GM20000 (cell line): Measurements from ENCODE around the gene KRTAP29-1.
A peak's percentile ranks its signal among the peaks of the same experiment; 100 is the strongest.

Experiments
- DNase-seq: peaks from one replicate; pipeline ENCODE4 v3.0.0; 2012; ENCODE audit warnings: low spot score
- TF ChIP-seq, protein P1 (sequence below): IDR thresholded peaks from 2 replicates; pipeline ENCODE4 v1.5.1; 2012; ENCODE audit warnings: mild to moderate bottlenecking, control low read depth; ENCODE audit errors: extremely low read depth, missing control alignments

KRTAP29-1 gene

DNA sequence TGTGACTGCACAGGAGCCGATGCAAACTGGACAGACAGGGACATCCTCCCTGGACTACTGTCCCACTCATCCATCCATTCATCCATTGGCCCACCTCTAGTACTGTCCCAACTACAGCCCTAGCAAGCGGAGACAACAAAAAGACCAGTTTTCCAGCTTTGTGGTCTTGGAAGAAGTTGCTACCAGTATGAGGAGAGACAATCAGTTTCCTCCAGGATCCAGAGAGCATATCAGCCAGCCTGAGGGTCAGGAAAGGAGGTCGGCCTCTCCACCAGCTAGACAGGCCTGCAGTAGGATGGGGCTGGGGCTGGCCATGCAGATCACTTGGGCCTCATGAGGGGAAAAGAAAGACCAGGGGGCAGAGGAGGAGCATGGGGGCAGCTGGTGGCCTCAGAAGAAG is 31.2 kb upstream of the KRTAP29-1 start:
- TF ChIP-seq, protein P1, sequence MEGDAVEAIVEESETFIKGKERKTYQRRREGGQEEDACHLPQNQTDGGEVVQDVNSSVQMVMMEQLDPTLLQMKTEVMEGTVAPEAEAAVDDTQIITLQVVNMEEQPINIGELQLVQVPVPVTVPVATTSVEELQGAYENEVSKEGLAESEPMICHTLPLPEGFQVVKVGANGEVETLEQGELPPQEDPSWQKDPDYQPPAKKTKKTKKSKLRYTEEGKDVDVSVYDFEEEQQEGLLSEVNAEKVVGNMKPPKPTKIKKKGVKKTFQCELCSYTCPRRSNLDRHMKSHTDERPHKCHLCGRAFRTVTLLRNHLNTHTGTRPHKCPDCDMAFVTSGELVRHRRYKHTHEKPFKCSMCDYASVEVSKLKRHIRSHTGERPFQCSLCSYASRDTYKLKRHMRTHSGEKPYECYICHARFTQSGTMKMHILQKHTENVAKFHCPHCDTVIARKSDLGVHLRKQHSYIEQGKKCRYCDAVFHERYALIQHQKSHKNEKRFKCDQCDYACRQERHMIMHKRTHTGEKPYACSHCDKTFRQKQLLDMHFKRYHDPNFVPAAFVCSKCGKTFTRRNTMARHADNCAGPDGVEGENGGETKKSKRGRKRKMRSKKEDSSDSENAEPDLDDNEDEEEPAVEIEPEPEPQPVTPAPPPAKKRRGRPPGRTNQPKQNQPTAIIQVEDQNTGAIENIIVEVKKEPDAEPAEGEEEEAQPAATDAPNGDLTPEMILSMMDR: no peak
- no peak for DNase-seq

DNA sequence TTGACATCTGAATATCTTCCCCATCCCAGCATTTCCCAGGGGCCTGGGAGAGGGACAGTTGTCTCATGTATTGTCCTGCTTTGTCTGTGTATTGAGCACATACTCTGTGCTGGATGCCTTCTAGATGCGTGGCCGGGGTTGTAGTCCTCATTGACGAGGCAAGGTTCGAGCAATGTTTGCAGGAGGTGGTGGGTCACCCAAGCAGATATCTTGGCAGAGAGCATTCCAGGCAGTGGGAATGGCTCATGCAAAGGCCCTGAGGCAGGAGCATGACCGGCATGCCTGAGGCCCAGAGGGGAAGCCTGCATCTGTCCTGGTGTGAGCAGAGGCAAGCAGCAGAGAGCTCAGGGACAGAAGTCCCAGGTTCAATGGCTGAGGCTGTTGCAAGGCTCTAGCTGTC is 30.4 kb upstream of the KRTAP29-1 start:
- TF ChIP-seq, protein P1: no peak
- no peak for DNase-seq

DNA sequence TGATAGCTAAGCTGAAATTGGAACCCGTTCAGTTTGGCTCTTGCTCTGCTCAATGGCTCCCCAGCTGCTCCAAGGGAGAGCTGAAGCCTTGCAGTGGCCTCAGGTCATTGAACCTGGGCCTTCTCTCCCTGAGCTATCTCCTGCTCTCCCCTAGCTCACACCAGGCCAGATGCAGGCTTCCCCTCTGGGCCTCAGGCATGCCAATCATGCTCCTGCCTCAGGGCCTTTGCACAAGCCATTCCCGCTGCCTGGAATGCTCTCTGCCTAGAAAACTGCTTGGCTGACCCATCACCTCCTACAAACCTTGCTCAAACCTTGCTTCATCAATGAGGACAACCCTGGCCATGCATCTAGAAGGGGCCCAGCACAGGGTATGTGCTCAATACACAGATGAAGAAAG is 29.6 kb upstream of the KRTAP29-1 start:
- TF ChIP-seq, protein P1: no peak
- DNase-seq: no peak

DNA sequence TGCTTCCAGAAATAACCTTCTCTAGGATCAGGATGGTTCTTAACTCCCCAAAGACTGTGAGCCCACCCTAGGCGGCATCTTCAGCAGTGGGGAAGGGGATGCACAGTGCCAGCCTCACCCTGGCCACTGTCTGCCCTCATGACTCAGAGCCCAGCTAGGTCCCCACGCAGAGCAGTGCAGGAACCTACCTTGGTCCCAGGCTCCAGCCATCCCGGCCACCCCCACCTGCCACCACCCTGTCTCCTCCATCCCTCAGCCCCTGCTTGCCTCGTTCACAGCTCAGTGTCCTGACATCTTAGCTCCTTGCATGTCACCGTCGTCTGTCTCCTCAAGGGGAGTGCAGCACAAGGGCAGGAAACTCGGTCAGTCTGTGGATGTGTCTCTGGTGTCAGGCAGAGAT is 29.0 kb upstream of the KRTAP29-1 start:
- no peak for DNase-seq
- TF ChIP-seq, protein P1: no peak

DNA sequence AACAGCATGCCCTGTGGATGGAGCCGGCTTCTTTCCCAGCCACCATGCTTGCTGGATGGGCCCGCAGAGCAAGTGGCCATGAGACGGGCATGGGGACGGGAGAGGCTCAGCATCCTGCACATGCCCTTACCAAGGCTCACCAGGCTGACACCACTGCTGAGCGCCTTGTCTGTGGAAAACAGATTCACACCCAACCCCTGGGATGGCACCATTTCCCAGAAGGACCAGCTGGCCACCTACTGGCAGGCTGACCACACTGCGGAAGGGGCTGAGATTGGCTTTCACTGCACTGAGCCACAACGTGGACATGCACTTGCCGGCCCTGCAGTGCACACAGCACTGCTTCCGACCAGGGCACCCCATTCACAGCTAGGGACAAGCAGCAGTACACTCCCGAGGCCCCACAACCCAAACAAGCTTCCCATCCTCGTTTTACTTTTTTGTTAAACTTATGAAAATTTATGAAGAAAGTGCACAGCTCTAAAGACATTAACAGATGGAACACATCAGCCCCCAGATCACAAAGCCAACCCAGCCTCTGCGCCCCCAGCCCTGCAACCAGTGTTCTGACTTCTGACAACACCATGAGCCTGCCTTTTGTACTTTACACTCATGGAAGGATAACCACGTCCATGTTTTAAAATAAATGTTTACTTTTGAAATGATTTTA is 26.8 kb upstream of the KRTAP29-1 start:
- no peak for DNase-seq

DNA sequence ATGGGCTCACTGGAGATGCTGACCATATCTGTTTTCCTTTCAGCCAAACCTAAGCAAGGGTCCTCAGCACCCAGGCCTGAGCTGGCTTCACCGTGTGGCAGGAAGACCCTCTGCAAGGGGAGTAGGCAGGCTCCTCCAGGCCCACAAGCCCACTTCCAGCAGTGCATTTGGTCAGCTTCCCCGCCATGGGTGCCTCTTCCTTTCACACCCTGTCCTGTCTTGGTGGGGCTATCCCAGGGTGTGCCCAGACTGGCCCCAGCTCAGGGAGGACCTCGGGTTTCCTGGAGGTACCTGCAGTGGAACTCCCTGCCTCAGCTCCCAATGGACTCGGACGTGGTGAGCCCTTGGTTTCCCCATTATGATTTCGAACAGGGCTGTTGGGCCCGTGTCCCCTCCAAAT is 25.6 kb upstream of the KRTAP29-1 start:
- TF ChIP-seq, protein P1: no peak
- DNase-seq: no peak

More for the DNA sequence above, 26.8 kb upstream of the KRTAP29-1 start:
- TF ChIP-seq, protein P1: peak; percentile 9

DNA sequence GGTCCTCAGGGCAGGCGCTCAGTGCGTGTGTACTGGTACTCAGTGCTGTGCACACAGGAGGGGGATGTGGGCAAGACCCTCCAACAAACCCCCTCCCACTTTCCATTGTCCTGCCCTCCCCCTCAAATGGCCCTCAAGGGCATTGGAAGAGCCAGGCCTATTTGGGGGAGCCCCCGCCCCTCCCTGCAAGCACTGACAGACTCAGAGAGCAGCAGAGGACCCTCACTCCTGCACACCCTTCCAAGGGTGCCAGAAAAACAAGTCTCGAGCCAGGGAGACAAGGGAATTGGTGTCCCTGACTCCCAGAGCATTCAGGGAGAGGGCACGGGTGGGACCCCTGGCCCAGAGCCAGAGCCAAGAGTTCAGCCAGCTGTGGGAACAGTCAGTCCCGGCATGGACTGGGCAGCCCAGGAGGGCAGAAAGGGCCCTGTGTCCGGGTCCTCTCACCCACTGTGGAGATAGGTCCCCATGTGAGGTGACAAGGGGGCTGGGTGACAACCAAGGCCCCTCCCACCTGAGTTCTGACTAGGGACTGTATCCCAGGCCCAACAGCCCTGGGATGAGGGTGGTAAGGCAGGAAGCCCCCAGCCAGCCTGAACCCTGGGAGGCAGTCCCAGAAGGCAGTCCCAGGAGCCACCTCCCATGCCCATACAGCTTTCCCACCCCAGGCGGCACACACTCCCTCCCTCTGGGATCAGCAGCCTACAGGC is 24.9 kb upstream of the KRTAP29-1 start:
- TF ChIP-seq, protein P1: no peak
- DNase-seq: no peak
